Aorta (tissue), 5 donors: ENCODE data around the gene STXBP4. TPM values are rescaled to one million over a fixed set of nuclear protein-coding genes. Genes with fewer than 3 reads are reported as not detected.

Source experiments
- ATAC-seq: fragments of 200-7000 bp; cut with Tn5 transposase; one replicate; pipeline ENCODE4 v1.9.1; 2022; ENCODE audit warnings: moderate library complexity; ENCODE audit not compliant: low FRiP score
- DNase-seq, 2 donors: peaks; one replicate each; pipeline ENCODE4 v3.0.0-alpha.2; 2020
- H3K27ac ChIP-seq, 2 donors: one replicate each; pipeline ENCODE4 v1.5.1; 2013; ENCODE audit warnings: low read length in 2 of 2, mild to moderate bottlenecking in 2 of 2, moderate library complexity in 2 of 2, control low read depth in 1 of 2, inconsistent platforms in 1 of 2, low read depth in 1 of 2
- H3K27me3 ChIP-seq, 2 donors: one replicate each; pipeline ENCODE4 v1.6.1; 2013; ENCODE audit warnings: control low read depth in 1 of 2, low read length in 1 of 2, mild to moderate bottlenecking in 1 of 2, moderate library complexity in 1 of 2; ENCODE audit not compliant: insufficient read depth in 2 of 2, control insufficient read depth in 1 of 2
- H3K36me3 ChIP-seq, 2 donors: one replicate each; pipeline ENCODE4 v1.6.1; 2013; ENCODE audit warnings: control low read depth in 1 of 2, low read length in 1 of 2, mild to moderate bottlenecking in 1 of 2; ENCODE audit not compliant: insufficient read depth in 2 of 2, control insufficient read depth in 1 of 2
- H3K4me1 ChIP-seq, 2 donors: one replicate each; pipeline ENCODE4 v1.6.1; 2013; ENCODE audit warnings: low read length in 2 of 2, control low read depth in 1 of 2, mild to moderate bottlenecking in 1 of 2, moderate library complexity in 1 of 2; ENCODE audit not compliant: insufficient read depth in 2 of 2, control insufficient read depth in 1 of 2
- H3K4me3 ChIP-seq, 2 donors: one replicate each; pipeline ENCODE4 v1.5.1; 2013; ENCODE audit warnings: low read length in 2 of 2, control low read depth in 1 of 2, mild to moderate bottlenecking in 1 of 2
- H3K9me3 ChIP-seq: one replicate; pipeline ENCODE4 v1.6.1; 2013; ENCODE audit warnings: mild to moderate bottlenecking, low read length; ENCODE audit not compliant: control insufficient read depth
- WGBS, 2 donors: extraction: QIAGEN DNeasy Blood & Tissue Kit; methylation state at CpG; one replicate each; pipeline ENCODE4 v1.1.7; 2013; 5-methylcytosine and 5-hydroxymethylcytosine counted together
- intact Hi-C, 2 donors: fragments of 100-400 bp; cut with DNase I; formaldehyde crosslinking; loops; one replicate each; pipeline versions ENCODE4 v1.14.2 to v1.15.0; 2022
- polyA plus RNA-seq, 2 donors: library from polyadenylated mRNA; stranded (reverse); fragments of 200-250 nt; gene quantifications; one replicate each; pipeline ENCODE4 v1.2.3, GENCODE V29; 2013
- total RNA-seq, 2 donors: library from RNA; stranded (reverse); fragmentation: NEBNext Ultra II Directional; extraction: Animal tissue kit (Norgen Biotek cat#: 25700); gene quantifications; one replicate each; pipeline ENCODE4 v1.2.1, GENCODE V29; 2021
- donor health status: healthy with polysubstance abuse.
- donor health status: Bipolar disorder and iron deficiency.
- donor health status: DM: no; HTN: no; CAD: no.
- donor health status: DM: no; HTN: no; CAD: no.
- donor health status: DM: yes; HTN: yes; CAD: no.

STXBP4 gene
- total and polyA plus RNA-seq, 4 donors = 0.75 to 21.5 (median 12.2) TPM

DNA sequence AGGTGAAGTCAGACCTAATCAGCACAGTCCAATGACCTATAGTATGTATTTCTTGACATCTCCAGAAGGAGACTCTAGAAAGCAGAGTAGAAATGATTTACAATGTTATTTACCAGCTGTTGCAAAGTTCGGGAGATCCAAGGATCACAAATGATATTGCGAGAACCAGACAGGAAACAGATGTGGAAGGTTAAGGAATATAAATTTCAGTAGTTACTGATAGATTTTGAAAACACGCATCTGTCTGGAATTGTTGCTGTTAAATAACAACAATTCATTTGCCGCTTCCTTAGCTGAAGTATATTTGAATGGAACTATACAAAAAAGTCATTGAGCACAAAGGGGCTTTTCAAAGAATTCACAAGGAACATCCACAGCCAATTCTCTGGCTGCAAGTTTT is 72.0 kb downstream of the STXBP4 start:
- no peaks in the 10 kb centered on the region for H3K27me3 ChIP-seq
- H3K9me3 ChIP-seq = no peaks in the 10 kb centered on the region
- H3K4me3 ChIP-seq = no peak overlapping the region
- no peak for ATAC-seq
- H3K4me1 ChIP-seq = no peaks in the 10 kb centered on the region
- no peaks in the 10 kb centered on the region for H3K36me3 ChIP-seq
- no peak overlapping the region for H3K27ac ChIP-seq
- intact Hi-C loops = no loop called here
- WGBS, 2 donors = 62 to 68% methylated on average over 4 of the region's 4 CpGs
- DNase-seq = no peak

DNA sequence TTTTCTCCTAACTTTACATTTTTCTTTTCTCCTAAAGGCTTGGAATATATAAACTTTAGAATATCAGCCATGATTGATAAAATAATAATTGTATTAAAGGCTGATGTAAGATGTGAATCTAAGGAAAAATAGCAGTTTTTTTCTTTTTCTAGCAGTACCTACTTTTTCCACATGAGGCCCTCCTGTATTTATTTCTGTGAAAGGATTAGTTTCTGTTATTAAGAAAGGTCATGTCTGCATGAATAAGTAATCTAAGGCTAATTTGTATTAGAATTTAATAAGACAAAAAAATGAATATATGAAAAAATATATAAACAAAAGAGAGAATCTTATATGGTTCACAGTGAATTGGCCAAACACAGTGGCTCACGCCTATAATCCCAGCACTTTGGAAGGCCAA is 85.3 kb downstream of the STXBP4 start:
- H3K27ac ChIP-seq = no peak overlapping the region
- no peak for DNase-seq
- WGBS, 2 donors = 91 to 95% methylated on average over 1 of the region's 1 CpG
- ATAC-seq = no peak
- no peaks in the 10 kb centered on the region for H3K27me3 ChIP-seq
- no peaks in the 10 kb centered on the region for H3K9me3 ChIP-seq
- no peak overlapping the region for H3K4me3 ChIP-seq
- peaks cover 0 to 2% of the 10 kb centered on the region in 2 donors for H3K4me1 ChIP-seq
- intact Hi-C loops = loop anchor here in 1 of 2 donors (10.0 kb wide), 1 partner anchor 291 kb away; no protein-coding TSS in a partner anchor
- H3K36me3 ChIP-seq = no peaks in the 10 kb centered on the region

DNA sequence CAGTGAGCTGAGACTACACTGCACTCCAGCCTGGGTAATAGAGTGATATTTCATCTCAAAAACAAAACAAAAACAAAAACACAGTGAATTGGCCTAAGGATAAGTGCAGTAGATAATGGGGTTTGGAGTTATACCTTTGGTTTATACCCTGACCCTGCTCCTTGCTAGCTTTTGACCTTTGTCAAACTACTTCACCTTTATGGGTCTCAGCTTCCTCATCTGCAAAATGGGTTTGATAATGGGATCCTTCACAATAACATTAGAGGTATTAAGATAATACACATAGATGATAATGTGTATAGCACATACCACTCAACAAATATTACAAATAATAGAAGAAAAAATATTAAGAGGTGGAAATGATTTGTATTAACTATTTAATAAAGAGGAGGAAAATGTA is 85.9 kb downstream of the STXBP4 start:
- Histone ChIP-seq H3K4me1 (peaks cover 0 to 2% of the 10 kb centered on the region in 2 donors), H3K36me3 (no peaks in the 10 kb centered on the region), H3K27me3 (no peaks in the 10 kb centered on the region), H3K9me3 (no peaks in the 10 kb centered on the region), H3K4me3 (no peak overlapping the region), H3K27ac (no peak overlapping the region)
- ATAC-seq = no peak
- intact Hi-C loops = loop anchor here in 1 of 2 donors (10.0 kb wide), 1 partner anchor 290 kb away; no protein-coding TSS in a partner anchor
- no peak for DNase-seq

DNA sequence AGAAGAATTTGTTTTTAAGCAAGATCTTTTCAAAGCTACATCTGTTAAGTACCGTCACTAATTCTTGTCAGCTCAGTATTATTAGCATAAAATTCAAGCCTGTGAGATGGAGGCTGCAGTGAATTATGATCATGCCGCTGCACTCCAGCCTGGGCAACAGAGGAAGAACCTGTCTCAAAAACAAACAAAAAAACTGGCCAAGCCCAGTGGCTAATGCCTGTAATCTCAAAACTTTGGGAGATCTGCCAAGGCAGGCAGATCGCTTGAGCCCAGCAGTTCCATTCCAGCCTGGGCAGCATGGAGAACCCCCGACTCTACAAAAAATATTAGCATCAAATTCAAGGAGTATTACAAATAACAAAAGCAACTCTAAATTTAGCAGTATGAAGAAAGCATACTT is 88.0 kb downstream of the STXBP4 start:
- no peaks in the 10 kb centered on the region for H3K36me3 ChIP-seq
- no peaks in the 10 kb centered on the region for H3K27me3 ChIP-seq
- no peak overlapping the region for H3K27ac ChIP-seq
- DNase-seq (no peak), ATAC-seq (no peak)
- intact Hi-C loops = loop anchor here in 1 of 2 donors (10.0 kb wide), 1 partner anchor 288 kb away; no protein-coding TSS in a partner anchor
- H3K4me3 ChIP-seq = no peak overlapping the region
- H3K9me3 ChIP-seq = no peaks in the 10 kb centered on the region
- WGBS, 2 donors = 29 to 32% methylated on average over 4 of the region's 4 CpGs
- peaks cover 0 to 2% of the 10 kb centered on the region in 2 donors for H3K4me1 ChIP-seq

DNA sequence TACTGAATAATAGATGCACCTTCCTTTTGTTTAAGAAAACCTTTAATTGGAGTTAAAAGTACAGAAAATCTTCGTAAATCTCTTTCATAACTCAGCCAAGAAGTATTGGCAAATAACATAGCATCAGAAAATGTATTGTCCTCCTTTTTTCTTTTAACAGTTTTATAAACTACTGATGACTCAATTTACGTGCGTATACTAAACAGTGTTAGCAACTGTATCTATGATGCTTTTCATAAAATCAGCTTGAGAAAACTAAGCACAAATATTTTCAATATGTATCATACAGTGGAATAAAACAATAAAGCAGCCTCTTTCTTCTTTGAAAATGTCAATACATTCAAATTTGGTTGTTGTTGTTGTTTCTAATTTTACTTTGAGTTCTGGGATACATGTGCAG is 88.6 kb downstream of the STXBP4 start:
- intact Hi-C loops = loop anchor here in 1 of 2 donors (10.0 kb wide), 1 partner anchor 288 kb away; no protein-coding TSS in a partner anchor
- no peaks in the 10 kb centered on the region for H3K9me3 ChIP-seq
- no peaks in the 10 kb centered on the region for H3K27me3 ChIP-seq
- no peak for DNase-seq
- no peak overlapping the region for H3K4me3 ChIP-seq
- no peaks in the 10 kb centered on the region for H3K36me3 ChIP-seq
- H3K4me1 ChIP-seq = peaks cover 0 to 2% of the 10 kb centered on the region in 2 donors
- no peak overlapping the region for H3K27ac ChIP-seq
- no peak for ATAC-seq
- WGBS, 2 donors = 88 to 93% methylated on average over 3 of the region's 3 CpGs

DNA sequence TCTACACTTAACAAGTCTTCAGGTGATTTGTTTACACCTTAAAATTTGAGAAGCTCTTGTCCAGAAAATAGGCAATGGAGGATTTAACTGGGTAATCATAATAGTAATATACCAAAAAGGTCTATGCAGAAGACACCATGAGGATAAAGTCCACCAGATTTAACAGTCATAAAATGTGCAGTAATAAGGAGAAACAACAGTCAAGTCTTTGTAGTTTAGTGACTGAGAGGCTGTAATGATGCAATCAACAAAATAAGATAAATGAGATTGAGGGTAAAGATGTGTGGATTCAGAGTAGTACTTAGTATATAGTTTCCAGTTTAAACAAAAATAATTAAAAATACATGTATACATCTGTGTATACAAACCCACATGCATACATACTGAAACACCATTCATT is 91.2 kb downstream of the STXBP4 start:
- intact Hi-C loops = loop anchor here in 1 of 2 donors (10.0 kb wide), 2 partner anchors 55 to 285 kb away; no protein-coding TSS in a partner anchor
- no peak overlapping the region for H3K27ac ChIP-seq
- no peak for DNase-seq
- ATAC-seq = no peak
- H3K27me3 ChIP-seq = no peaks in the 10 kb centered on the region
- no peaks in the 10 kb centered on the region for H3K36me3 ChIP-seq
- H3K9me3 ChIP-seq = no peaks in the 10 kb centered on the region
- peaks cover 0 to 2% of the 10 kb centered on the region in 2 donors for H3K4me1 ChIP-seq
- H3K4me3 ChIP-seq = no peak overlapping the region

DNA sequence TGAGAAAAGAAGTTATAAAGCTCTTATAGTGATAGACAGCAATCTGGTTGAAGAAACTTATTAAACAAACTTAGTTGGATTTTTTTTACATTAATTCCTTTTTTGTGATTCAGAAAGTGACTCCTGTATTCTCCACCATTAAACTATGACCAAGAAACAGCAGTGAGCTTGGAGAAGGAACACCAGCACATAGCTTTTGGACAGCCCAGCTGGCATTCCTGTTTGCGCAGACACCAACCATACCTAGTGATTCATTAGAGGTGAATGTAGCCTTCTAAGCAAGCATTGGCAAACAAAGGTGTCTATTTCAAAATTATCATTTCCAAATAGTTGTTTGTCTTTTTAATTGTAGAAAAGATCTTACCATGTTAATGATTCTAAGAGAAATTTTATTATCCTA is 94.4 kb downstream of the STXBP4 start:
- no peaks in the 10 kb centered on the region for H3K4me1 ChIP-seq
- H3K4me3 ChIP-seq = no peak overlapping the region
- WGBS, 2 donors = 98 to 100% methylated on average over 1 of the region's 1 CpG
- no peaks in the 10 kb centered on the region for H3K36me3 ChIP-seq
- H3K27me3 ChIP-seq = no peaks in the 10 kb centered on the region
- intact Hi-C loops = loop anchor here in 1 of 2 donors (10.0 kb wide), 1 partner anchor 58 kb away; no protein-coding TSS in a partner anchor
- DNase-seq (no peak), ATAC-seq (no peak)
- H3K9me3 ChIP-seq = no peaks in the 10 kb centered on the region
- H3K27ac ChIP-seq = no peak overlapping the region

DNA sequence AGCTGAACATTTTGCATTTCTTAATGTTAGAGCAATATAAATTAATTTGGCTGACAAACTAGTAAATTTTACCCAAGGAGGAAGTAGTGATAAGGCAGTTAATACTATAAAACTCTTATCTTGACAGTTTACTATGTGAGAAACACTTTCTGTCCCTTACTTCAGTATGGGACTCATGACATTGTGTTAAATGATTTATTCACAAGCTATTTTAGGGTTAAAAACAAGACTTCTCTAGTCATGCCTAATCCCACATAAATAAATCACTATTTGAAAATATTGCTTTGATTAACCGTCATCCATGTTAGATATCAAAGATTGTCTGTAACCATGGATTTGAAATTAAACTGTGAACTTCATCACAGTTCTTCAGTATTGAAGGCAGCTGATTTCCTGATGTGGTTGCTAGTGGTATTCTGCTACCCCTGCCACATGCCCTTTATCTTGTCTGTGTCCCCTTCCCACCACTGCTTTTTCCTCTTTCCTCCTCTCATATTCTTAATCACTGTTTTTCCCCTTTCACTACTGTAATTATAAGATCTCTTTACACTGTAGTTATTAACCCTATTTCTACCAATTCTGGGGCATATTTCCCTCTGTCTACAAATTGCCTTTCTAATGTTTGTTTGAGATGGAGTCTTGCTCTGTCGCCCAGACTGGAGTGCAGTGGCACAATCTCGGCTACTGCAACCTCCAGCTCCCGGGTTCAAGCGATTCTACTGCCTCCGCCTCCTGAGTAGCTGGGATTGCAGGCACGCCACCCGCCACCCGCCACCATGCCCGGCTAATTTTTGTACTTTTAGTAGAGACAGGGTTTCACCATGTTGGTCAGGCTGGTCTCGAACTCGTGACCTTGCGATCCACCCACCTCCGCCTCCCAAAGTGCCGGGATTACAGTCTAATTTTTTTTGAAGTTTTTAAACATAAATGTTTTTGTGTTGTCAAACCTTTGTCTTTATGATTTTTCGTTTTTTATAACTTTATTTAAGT is 95.6 kb downstream of the STXBP4 start:
- ATAC-seq (no peak), DNase-seq (no peak)
- Histone ChIP-seq H3K9me3 (no peaks in the 10 kb centered on the region), H3K36me3 (no peaks in the 10 kb centered on the region), H3K4me1 (no peaks in the 10 kb centered on the region), H3K27me3 (no peaks in the 10 kb centered on the region), H3K4me3 (no peak overlapping the region), H3K27ac (no peak overlapping the region)
- intact Hi-C loops = loop anchor here in 1 of 2 donors (10.0 kb wide), 1 partner anchor 59 kb away; no protein-coding TSS in a partner anchor
- 85 to 90% methylated on average over 16 of the region's 16 CpGs for WGBS, 2 donors
